Body of pancreas (tissue), 4 donors: ENCODE data around the gene DENND2A.

ENCODE experiments used
- POLR2A ChIP-seq, 3 donors: fragments of 450-650 bp; IDR thresholded peaks; one replicate each; pipeline ENCODE4 v1.6.1; 2016; ENCODE audit warnings: antibody characterized with exemption in 3 of 3, mild to moderate bottlenecking in 2 of 3
- TF ChIP-seq, protein P1 (sequence below), 7 experiments: fragments of 450-650 bp in 4 of 7; fragments of 200-600 bp in 3 of 7; sonication (generic) in 3 of 7; IDR thresholded peaks; one replicate each; pipeline ENCODE4 v1.5.1; 2016 to 2019; ENCODE audit warnings: antibody characterized with exemption in 7 of 7

DNA sequence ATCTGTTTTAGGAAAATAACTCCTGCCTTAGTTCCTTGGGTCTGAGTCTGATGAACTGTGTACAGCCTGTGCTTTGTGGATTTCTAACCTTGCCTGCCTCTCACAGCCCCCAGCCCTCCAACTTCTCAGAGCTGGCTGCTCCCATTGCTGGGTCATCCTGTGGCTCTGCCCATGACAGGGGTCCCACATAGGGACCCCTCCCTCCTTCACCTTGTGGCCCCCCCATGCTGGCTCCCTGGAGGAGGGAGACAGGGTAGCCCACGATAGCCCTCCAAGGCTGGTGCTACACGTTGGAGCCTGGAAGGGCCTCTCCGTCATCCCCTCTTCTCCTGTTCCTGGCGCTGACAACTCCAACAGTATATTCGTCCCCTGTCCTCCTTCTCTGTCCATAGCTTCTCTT lies 2.8 kb upstream of the DENND2A start:
- TF ChIP-seq, protein P1, sequence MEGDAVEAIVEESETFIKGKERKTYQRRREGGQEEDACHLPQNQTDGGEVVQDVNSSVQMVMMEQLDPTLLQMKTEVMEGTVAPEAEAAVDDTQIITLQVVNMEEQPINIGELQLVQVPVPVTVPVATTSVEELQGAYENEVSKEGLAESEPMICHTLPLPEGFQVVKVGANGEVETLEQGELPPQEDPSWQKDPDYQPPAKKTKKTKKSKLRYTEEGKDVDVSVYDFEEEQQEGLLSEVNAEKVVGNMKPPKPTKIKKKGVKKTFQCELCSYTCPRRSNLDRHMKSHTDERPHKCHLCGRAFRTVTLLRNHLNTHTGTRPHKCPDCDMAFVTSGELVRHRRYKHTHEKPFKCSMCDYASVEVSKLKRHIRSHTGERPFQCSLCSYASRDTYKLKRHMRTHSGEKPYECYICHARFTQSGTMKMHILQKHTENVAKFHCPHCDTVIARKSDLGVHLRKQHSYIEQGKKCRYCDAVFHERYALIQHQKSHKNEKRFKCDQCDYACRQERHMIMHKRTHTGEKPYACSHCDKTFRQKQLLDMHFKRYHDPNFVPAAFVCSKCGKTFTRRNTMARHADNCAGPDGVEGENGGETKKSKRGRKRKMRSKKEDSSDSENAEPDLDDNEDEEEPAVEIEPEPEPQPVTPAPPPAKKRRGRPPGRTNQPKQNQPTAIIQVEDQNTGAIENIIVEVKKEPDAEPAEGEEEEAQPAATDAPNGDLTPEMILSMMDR (IDR thresholded peaks at IDR 0.05): no peak
- no peak for TF ChIP-seq POLR2A (IDR thresholded peaks at IDR 0.05)
